ENCODE results near the gene NKG7.
"Not testable (repeated sequence)": the region's sequence is repeated elsewhere in the genome, so short reads cannot be mapped to it uniquely, and the experiment has no call there.

The NKG7 gene, protein sequence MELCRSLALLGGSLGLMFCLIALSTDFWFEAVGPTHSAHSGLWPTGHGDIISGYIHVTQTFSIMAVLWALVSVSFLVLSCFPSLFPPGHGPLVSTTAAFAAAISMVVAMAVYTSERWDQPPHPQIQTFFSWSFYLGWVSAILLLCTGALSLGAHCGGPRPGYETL

DNA sequence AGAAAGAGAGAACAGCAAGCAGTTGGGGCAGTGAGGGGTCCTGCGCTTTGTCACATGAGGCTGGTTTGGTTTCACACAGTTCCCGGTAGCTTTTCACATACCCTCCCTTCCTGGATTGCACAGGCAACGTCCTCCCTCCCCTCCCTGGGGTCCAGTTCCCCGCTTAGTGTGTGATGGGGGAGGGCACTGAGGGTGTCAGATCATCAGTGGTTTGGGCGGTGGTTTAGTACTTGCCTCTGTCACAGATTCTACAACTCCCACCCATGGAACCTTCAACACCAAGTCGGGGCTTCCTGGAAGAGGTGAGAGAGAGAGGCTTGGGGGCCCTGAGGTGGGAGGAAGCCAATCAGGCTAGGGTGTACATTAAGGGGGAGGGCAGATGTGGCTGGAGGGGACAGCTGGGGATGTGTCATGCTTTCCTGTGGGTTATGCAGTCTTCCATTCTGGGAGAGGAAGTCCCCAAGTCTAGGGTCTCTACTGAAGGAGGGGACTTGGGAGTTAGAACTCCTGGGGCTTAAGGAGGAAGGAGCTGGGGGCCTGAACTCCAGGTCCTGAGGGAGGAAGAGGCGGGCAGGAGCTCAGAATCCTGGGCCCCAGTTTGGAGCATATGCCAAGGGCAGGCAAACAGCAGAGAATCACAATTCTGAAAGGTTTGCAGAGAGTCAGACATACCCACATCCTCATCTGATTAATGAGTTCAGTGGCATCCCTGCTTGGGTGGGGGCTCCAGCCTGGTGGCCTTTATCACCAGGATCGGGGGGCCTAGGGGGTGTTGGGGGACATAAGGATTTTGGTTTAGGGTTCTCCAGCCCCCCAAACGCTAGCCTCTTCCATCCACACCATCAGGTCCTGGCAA, at the start of gene NKG7:
NKG7 (minus strand) TSS at position 6 of the 856 bp plus-strand sequence. CDS start 119 bp downstream, outside the sequence.
- peak; percentile 65 for DNase-seq

DNA sequence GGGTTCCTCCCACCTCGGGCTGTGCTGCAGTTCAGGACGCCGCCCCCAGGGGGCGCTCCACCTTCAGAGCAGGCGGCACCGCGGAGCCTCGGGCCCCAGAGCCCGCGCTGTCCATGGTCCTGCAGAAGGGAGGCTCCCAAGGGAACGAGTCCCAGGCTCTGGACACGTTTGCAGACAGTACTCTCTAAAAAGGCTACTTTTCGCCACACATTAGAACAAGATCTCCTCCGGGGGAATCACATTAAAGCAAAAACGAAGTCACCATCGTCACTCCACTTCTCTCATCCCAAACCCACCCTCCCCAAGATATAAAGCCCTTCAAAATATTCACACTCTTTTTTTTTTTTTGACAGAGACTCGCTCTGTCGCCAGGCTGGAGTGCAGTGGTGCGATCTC, 49.6 kb upstream of the NKG7 start:
- peak; percentile 85 for DNase-seq

DNA sequence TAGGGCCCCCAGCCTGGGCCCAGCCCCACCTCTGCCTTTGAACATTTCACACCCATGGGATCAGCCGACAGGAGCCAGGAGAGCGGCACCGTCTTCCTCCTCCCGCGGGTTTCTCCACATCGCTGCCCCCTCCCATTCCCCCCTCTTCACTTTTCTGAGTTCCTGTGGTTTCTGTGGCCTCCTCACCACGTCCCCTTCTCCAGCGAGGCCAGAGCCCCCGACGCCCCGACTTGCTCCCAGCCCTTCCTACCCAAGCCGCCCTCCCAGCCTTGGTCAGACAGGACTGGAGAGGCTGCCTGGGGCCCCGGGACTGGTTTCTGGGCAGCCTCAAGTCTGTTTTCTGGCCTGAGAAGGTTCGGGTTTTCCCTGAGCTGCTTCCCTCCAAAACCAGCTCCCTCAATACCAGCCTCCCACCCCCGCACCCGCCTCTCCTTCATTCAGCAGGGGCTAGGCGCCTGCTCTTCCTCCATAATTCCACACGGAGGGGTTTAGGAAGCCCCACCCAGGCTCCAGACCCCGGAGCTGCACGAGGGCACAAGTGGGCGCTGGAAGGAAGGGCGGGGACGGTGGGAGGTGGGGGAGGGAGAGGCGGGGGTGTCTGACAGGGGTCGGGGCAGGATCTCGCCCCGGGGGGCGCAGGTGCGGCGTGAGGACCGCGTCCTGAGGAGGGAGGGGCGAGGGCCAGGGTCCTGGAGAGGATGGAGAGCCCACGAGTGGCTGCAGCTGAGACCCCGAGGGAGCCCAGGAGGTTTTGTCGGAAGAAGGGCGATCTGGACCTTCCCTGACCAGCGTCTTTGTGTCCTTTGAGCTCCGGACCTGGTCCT, 49.0 kb upstream of the NKG7 start:
- no peak for DNase-seq

DNA sequence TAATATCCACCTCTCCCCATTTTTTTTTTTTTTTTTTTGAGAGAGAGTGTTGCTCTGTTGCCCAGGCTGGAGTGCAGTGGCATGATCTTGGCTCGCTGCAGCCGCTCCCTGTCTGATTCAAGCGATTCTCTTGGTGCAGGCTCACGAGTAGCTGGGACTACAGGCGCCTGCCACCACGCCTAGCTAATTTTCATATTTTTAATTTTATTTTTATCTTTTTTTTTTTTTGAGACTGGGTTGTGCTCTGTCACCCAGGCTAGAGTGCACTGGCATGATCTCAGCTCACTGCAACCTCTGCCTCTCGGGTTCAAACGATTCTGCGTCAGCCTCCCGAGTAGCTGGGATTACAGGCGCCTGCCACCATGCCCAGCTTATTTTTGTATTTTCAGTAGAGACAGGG, 48.1 kb upstream of the NKG7 start:
- not testable (repeated sequence) for DNase-seq

DNA sequence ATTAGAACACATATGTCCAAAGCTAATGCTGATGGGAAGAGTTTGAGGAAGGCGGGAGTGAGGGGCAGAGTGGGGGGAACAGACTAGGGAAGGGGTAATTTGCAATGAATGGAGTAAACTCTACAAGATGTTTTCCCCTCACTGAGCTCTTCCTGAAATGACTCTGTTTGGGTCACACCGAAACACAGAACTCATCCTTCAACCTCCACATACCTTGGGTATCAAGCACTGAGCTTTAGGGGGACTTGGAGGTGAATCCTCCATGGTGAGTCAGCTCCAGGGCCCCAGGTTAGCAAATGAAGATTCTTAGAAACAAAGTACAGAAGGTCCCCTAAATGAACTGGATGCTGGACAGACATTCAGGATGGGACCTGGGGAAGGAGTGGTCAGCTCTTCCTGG, 46.3 kb upstream of the NKG7 start:
- DNase-seq, result no peak

DNA sequence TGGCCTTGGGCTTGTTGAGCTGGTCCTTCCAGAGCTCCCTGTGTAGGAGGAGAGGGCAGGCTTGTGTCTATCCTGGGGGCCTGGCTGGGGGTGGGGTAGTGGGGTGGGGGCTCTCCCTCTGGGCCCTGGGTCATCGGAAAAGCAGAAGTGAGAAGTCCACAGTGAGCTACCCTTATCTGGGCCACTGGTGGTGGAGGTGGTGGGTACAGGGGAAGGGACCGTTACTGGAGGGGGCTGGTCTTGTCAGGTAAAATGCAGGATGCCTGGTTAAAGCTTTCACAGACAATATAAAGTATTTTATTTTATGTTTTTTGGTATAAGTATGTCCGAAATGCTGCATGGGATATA, 45.3 kb upstream of the NKG7 start:
- no peak for DNase-seq

DNA sequence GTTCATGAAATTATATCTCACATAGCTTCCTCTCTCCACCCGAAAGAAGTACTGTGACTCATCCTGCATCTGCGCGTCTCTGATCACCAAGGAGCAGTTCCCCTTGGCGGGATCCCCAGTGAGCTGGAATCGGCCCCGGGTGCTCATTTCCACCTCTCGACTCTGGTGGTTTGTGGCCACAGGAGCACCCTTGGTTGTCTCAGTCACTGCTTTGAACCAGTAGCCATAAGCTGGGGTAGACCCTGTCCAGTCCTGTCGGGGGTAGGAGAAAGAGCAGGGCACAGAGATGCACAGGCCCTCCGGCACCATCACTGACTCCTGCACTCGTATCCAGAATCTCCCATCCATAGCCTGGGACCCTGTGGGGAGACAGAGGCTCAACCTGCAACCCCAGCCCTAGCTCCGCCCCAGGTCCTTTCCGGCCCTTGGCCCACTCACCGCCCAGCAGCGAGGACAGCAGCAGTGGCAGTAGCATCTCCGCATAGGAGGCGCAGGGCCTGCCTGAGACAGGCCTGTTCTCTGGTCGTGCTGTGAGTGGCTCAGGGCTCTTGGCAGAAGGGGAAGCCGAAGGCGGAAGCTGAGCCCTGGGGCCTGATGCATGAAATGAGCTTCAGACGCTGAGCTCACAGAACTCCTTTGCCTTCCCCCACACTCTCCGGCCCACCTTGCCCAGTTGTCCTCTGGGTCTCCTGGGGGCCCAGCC, 44.8 kb upstream of the NKG7 start, which contains the start of gene SIGLEC10:
SIGLEC10 (minus strand) TSS at position 536 of the 703 bp plus-strand sequence; CDS start at position 475, 61 bp downstream.
- no peak for DNase-seq

DNA sequence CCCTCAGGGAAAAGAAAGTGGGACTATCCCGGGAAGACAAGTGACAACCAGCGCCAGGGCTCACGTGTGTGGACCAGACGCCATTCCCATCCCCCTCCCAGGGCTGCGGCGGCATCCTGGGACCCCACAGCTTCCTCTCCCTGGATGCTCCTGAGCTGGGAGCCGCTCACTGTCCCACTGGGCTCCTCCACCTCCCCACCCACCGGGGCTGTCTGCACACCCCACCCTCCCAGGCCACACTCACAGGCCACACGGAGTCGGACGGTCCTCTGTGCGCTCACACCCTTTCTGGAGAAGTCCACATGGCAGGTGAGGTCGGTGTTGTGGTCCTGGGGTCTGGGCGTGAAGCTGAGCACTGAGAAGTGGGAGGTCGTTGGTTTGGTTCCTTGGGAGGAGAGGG, 44.0 kb upstream of the NKG7 start:
- DNase-seq, result not testable (repeated sequence)

DNA sequence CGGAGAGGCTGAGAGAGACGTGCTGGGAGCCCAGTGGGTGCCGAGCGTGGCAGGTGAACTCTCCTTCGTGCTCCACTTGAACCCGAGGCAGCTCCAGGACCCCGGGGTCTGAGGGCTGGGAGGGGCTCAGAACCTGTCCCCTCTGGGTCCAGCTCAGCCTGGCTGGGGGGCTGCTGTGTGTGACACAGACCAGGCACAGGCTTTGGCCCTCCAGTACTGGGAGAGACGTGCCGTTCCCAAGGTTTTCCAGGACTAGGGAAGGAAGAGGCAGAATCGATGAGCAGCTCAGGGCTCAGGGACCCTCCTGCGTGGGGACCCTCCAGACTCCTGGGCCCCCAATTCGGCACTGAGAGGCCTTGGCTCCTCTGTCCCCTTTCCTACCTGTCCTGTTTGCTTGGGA, 42.7 kb upstream of the NKG7 start:
- DNase-seq, result no peak

DNA sequence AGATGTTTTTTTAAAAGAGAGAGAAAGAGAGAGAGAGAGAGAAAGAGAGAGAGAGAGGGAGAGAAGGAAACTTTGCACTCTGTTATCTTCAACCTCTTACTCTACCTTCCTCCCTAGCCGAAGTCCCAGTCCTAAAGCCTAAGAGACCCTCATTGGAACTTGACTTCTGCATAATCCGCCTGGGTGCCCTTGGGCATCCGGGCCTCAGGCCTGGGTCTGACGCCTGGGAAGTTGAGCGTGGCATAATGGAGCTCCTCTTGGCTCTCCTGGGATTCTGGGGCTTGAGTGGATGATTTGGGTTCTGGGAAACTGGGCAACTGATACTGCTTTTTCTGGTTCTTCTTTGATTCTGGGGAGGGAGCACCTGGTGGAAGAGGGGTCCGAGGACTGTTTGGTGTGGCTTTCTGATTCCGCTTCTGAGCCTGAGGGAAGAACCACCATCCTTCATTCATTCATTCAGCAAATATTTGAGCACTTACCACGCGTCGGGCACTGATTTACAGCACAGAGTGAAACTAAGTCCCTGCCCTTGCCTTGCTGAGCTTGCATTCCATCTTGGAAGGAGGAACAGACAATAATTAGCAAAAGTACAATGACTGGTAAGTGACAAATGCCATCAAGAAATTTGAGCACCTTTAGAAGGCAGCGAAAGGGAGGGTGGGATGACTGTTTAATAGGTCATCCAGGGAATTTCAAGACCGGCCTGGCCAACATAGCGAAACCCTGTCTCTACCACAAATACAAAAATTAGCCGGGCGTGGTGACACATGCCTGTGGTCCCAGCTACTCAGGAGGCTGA, 38.7 kb upstream of the NKG7 start:
- no peak for DNase-seq

DNA sequence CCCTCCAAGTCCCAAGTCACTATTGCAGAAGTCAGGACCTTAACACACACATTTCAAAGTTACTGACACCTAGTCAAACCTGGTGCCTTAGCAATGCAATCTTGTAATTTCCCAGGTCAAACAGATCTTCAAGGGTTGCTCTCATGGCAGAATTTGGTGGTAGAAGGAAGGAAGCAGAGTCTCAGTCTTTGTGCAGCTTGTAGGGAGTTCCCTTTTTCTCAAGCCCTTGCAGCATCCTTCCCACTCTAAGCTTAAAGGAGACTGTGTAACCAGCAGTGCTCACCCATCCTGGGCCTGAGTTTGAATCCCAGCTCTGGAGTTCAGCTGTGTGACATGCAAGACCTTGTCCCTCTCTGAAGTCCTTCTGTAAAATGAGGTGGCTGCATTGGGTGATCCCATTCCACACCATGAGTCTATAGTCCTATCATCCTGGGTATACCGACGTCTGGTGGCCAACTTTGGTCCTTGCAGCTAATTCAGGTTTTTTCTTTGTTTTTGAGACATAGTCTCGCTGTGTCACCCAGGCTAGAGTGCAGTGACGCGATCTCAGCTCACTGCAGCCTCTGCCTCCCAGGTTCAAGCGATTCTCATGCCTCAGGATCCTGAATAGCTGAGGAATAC, 35.2 kb upstream of the NKG7 start:
- DNase-seq, result no peak

DNA sequence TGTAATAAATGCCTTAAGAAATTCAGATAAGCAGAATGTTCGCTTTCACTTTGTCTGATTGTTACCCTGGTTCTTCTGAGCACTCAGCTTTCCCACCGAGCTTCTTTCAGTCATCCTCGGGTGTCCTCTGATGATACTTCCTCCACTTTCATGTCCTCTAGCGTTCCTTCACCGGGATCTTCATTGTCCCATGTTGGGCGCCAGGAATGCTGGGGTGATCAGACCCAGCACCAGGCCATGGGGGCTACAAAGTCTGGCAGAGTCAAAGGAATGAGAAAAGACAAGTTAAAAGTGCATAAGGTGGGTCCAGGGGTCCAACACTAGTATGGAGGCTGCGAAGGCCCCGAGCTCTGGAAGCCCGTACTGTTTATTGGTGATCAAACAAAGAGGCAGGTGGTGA, 29.7 kb upstream of the NKG7 start:
- DNase-seq, result no peak

DNA sequence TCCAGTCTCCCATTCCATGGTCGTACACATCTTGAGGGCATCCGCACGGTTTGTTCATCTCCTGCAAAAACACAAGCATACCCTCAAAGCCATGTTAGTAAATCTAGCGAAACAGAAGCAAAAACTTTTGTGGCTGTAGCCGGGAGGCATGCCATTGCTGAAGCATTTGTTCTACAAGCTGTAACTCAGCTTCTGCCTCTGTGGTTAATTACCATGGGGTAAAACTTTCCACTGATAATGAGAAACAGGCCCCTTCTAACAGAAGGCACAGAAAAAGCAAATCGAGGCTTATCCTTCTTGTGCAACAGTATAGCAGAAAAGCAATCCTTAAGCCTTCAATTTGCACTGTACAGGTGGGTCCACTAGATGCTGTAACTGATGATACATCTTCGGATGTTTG, 27.5 kb upstream of the NKG7 start:
- DNase-seq, result not testable (repeated sequence)

DNA sequence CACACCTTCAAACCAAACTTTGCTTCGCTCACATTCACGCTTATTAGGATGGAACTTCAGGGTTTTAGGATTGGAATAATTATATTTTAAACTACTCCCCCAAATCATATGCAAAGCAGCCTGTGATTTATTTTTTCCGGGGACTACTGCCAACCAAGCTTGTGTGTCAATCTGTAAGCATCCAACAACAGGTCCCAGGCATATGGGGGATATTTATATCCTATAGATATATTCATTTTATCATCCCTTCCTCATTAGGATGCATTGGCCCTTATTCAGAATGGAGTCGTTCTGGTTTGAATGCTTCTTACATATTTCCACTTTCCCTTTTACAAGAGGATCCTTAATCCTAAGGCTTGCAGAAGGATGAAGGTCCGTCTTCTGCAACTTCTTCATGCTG, 26.8 kb upstream of the NKG7 start:
- no peak for DNase-seq

DNA sequence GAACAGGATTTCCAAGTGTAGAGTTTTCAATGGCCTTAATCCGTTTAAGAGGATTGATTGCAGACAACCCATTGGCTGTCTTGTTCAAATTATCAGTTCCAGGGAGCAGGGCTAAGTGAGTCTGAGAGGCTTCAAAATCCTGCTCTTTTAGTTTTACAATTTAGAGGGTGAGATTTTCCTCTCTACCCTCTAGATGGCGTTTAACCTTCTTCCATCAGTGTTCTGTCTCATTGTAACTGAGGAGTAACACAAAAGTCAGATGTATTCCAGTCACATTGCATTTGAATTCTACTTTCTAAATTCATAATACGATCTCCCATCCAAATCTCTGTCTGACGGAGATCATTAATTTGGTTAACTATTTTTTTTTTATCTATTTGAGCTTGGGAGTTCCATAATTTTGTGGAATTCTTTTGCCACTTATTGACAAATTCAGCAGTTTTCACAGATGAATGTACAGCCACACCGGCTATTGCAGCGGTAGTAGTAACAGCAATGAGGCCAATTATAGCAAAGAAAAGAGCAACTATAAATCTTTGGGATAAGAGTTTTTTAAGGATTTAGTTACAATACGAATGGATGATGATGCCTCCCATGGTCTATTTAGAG, 25.7 kb upstream of the NKG7 start:
- no peak for DNase-seq

DNA sequence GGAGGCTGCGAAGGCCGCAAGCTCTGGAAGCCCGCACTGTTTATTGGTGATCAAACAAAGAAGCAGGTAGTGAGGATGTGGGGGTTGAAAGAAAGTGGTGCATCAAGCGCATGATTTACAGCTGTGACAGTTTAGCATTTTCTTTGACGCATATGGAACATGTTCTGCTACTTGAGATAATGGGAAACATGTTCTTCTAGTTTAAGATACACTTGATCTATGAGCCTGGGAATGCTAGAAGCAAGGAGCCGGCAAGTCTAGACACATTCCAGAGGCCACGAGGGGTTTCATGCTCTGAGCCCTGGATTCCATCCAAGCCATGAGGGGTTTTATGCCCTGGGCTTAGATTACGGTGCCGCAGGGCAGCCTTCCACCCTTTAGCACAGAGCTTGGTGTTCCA, 25.0 kb upstream of the NKG7 start:
- not testable (repeated sequence) for DNase-seq

DNA sequence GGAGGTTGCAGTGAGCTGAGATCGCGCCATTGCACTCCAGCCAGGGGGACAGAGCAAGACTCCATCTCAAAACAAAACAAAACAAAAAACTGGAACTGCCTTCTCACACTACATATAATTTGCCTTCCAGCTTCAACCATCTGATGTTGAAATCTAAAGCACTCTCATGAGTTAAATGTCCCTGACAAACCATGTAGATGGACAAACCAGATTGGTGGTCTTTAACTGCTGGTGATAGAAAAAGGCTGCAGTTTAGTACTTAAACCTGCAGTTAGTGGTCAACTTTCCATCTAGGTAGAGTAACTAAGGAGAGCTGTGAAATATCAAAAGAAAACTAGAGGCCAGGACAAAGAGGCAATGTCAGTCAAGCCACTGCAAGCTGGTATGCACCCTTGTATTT, 23.7 kb upstream of the NKG7 start:
- DNase-seq, result no peak

DNA sequence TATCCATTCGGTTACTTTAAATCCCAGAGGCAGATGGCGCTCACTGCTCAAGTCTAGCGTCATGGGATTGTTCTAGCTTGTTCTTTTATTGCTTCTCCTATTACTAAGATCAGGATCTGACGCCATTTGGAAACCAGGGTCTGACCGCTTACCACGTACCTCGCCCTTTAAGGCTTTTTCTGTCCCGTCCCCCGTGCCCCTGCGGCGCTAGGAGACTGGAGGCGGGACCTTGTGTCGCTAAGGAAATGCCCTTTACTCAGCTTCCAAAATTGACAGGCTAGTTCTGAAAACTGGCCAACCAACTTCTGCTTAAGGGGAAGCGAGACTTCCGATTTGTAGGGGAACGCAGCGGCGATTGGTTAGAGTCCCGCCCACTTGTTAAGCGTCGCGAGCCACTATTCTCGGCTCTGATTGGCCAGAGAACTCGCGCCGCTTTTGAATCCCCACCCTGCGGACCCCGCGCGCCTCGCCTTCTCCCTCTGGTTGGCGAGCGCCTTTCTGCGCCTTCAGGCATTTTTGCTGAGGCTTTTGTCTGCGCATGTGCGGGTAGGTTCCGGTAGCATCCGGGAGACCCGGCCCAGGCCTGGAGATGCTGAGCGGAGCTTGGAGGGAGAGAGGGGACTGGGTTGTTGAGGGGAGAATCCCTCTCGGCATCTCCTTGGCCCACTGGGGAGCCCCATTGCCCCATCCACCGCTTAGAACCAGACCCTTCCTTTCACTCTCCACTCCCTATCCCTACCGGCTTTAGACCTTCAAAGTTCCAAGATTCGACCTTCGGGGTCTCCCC, 21.8 kb upstream of the NKG7 start:
- peak; percentile 81 for DNase-seq

DNA sequence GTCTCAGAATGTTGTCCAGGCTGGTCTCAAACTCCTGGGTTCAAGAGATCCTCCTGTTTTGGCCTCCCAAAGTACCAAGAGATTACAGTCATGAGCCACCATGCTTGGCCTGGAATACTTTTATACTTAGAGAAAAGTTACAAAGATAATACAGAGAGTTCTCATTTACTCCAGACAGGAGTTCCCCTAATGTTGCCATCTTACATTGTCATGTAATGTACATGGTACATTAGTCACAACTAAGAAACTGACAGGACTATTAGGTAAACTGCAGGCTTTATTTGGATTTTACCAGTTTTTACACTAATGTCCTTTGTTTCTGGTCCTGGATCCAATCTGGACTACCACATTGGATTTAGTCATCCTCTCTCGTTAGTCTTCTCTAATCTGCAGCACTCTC, 20.2 kb upstream of the NKG7 start:
- no peak for DNase-seq

DNA sequence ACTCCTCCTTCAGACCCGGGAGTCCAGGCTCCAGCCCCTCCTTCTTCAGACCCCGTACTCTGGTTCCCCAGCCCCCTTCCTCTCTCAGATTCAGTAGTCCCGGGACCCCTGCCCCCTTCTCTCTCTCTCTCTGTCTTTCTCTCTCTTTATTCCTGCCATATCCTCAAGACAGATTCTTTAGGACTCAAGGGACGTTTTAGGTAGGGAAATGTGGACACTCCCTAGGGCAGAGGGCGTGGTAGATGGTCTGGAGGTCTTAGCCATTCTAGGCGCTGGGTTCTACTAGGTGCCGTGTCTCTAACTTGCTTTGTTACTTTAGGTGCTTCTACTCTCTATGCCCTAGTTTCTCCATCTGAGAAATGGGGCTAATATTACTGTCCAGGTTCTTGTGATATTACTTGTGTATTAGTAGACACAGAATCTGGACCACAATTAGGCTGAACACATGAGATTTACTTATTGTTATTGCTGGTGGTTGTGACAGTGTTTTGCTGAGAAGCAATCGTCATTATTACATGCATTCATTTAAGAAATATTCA, 18.7 kb upstream of the NKG7 start:
- no peak for DNase-seq
